Osteoblast (primary cell): Measurements from ENCODE around the gene TUBG1. TPM values are rescaled to one million over a fixed set of nuclear protein-coding genes. Genes with fewer than 3 reads are reported as not detected.

ENCODE experiments used
- DNase-seq: peaks from one replicate; pipeline ENCODE4 v3.0.0; 2011; ENCODE audit warnings: low spot score, mixed read lengths; ENCODE audit not compliant: insufficient read length; ENCODE audit errors: missing footprints
- H2AFZ ChIP-seq: 2 replicates; pipeline ENCODE4 v1.6.0; 2011; ENCODE audit warnings: mild to moderate bottlenecking, low read length
- H3K27ac ChIP-seq: 2 replicates; pipeline ENCODE4 v1.5.1; 2011; ENCODE audit warnings: mild to moderate bottlenecking, low read depth, low read length, moderate library complexity
- H3K27me3 ChIP-seq: 2 replicates; pipeline ENCODE4 v1.6.0; 2012; ENCODE audit warnings: mild to moderate bottlenecking, control low read depth, inconsistent platforms, low read length, moderate library complexity; ENCODE audit not compliant: insufficient read depth
- H3K36me3 ChIP-seq: 2 replicates; pipeline ENCODE4 v1.5.1; 2011; ENCODE audit warnings: mild to moderate bottlenecking, low read length, control low read depth, moderate library complexity; ENCODE audit not compliant: insufficient read depth
- H3K4me1 ChIP-seq: 2 replicates; pipeline ENCODE4 v1.5.1; 2011; ENCODE audit warnings: mild to moderate bottlenecking, low read length, control low read depth, moderate library complexity; ENCODE audit not compliant: insufficient read depth
- H3K4me2 ChIP-seq: 2 replicates; pipeline ENCODE4 v1.6.0; 2011; ENCODE audit warnings: mild to moderate bottlenecking, low read length; ENCODE audit not compliant: insufficient read depth
- H3K4me3 ChIP-seq: fragments of 200-600 bp; sonication (generic); 3 replicates; pipeline ENCODE4 v1.5.1; 2012; ENCODE audit warnings: mild to moderate bottlenecking, low read length, inconsistent platforms; ENCODE audit not compliant: insufficient read depth
- H3K79me2 ChIP-seq: 2 replicates; pipeline ENCODE4 v1.6.0; 2012; ENCODE audit warnings: mild to moderate bottlenecking, low read length, control low read depth, inconsistent platforms; ENCODE audit not compliant: insufficient read depth
- H3K9me3 ChIP-seq: 2 replicates; pipeline ENCODE4 v1.5.1; 2011; ENCODE audit warnings: low read depth, low read length, control low read depth
- H4K20me1 ChIP-seq: 2 replicates; pipeline ENCODE4 v1.6.0; 2012; ENCODE audit warnings: mild to moderate bottlenecking, low read length, control low read depth; ENCODE audit not compliant: insufficient read depth
- CTCF ChIP-seq: IDR thresholded peaks from 2 replicates; pipeline ENCODE4 v1.5.1; 2011; ENCODE audit warnings: mild to moderate bottlenecking, low read depth, low read length, moderate library complexity; ENCODE audit errors: extremely low read depth
- total RNA-seq: library from RNA; depleted of rRNA; stranded (reverse); fragments of >200 nt; gene quantifications from 2 replicates; pipeline ENCODE4 v1.2.3, GENCODE V29; 2012

Gene TUBG1
- total RNA-seq, 1 donor: 20.3 TPM

DNA sequence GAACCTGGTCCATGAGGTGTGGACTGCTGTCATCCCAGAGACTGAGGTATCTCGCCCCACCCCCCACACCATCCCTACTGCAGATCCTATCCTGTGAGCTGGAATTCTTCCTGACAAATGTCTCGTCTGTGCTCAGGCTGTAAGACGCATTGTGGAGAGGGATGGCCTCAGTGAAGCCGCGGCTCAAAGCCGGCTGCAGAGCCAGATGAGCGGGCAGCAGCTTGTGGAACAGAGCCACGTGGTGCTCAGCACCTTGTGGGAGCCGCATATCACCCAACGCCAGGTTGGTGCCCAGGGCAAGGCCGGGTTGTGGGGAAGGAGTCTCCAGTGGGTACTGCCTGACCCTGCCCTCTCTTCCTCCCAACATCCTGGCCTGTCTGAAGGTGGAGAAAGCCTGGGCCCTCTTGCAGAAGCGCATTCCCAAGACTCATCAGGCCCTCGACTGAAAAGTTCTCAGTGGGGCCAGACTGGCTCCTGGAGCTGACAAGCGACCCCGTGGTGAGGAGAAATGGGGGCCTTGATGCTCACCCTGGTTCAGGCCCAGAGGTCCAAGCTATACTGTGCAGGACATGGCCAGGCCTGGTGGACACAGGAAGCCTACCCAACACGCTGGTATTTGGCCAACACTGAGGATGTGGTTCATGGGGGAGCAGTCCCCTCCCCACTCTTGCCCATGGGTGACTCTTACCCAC, 43.8 kb upstream of the TUBG1 start:
- no peak for TF ChIP-seq CTCF
- Histone ChIP-seq H3K4me3 (no peak overlapping the region), H3K4me2 (no peak overlapping the region), H3K27me3 (no peaks in the 10 kb centered on the region), H3K9me3 (no peaks in the 10 kb centered on the region), H2AFZ (no peak overlapping the region), H3K4me1 (peaks cover 32% of the 10 kb centered on the region), H4K20me1 (peaks cover 9% of the 10 kb centered on the region), H3K27ac (no peak overlapping the region), H3K36me3 (peaks cover 54% of the 10 kb centered on the region), H3K79me2 (peaks cover 72% of the 10 kb centered on the region)
- DNase-seq: peak; percentile 52

DNA sequence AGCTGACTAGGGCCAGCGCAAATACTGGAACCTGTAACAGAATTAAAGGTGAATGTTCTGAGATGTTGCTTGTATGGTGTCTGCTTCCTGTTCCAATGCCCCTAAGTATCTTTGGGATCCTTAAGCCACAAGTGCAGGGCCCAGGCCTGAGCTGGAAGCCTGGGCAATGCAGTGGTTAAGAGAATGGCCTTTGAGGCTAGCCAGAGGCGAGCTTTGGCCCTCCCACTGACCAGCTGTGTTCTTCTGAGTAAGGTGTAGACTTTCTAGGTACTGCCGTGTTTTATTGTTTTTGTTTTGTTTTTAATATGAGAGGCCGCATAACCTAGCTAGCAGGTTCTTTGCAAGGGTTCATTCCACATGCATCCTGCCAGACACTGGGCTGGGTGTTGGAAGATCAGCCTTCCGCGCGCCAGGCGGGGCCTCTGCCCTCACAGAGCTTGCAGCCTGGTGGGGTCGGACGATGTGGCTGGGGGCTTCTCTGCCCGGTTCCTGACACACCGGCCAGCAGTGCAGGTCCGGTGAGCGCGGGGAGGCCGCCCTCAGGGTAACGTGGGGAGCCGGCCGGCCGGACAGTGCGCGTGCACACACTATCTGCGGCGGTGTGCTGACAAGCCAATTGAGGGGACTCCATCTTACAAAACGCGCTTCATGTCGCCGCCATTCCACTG, 43.1 kb upstream of the TUBG1 start:
- H3K27me3 ChIP-seq: no peaks in the 10 kb centered on the region
- peak overlapping the region; percentile 89 for H3K4me3 ChIP-seq
- H3K4me2 ChIP-seq: peak overlapping the region; percentile 99
- H4K20me1 ChIP-seq: peaks cover 9% of the 10 kb centered on the region
- H3K36me3 ChIP-seq: peaks cover 58% of the 10 kb centered on the region
- peaks cover 73% of the 10 kb centered on the region for H3K79me2 ChIP-seq
- TF ChIP-seq CTCF: no peak
- H3K9me3 ChIP-seq: no peaks in the 10 kb centered on the region
- H3K27ac ChIP-seq: peak overlapping the region; percentile 82
- no peak for DNase-seq
- peak overlapping the region; percentile 86 for H2AFZ ChIP-seq
- peaks cover 30% of the 10 kb centered on the region for H3K4me1 ChIP-seq

DNA sequence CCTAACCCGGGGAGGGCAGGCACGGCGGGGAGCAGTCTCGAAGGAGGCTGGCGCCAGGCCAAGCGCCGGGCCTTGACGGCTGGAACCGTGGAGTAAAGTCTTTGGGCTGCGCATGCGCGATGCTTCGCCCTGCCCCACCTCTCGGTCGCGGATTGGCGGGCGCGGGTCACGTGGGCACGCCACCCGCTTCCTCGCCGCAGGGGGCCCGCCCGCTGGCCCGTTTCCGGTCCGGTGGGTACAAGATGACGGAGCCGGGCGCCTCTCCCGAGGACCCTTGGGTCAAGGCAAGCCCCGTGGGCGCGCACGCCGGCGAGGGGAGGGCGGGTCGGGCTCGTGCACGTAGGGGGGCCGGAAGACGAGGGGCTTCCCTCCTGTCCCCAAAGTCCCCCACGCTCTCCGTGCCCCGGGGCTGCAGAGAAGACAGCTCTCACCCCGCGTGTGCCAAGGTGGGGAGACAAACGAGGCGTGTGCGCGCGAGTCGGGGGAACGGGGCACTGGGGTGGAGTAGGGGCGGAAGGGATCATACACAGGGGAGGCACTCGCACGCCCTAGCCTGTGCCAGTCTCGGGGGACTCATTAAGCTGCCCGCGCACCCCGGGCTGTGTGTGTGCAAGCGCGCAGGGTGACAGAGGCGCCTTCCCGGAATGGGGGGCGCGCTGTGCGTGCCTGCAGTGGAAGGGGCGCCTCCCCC, 42.5 kb upstream of the TUBG1 start, which contains the start of gene MLX:
TSS of gene MLX (plus strand) at position 218 of the 691 bp plus-strand sequence. CDS start at position 243, 25 bp downstream.
- no peaks in the 10 kb centered on the region for H3K27me3 ChIP-seq
- peaks cover 65% of the 10 kb centered on the region for H3K36me3 ChIP-seq
- peaks cover 75% of the 10 kb centered on the region for H3K79me2 ChIP-seq
- H3K9me3 ChIP-seq: no peaks in the 10 kb centered on the region
- TF ChIP-seq CTCF: no peak
- peaks cover 13% of the 10 kb centered on the region for H4K20me1 ChIP-seq
- peaks cover 25% of the 10 kb centered on the region for H3K4me1 ChIP-seq
- H3K27ac ChIP-seq: peak within 1 kb of the TSS; percentile 82
- peak within 1 kb of the TSS; percentile 86 for H2AFZ ChIP-seq
- H3K4me2 ChIP-seq: peak within 1 kb of the TSS; percentile 99
- peak within 1 kb of the TSS; percentile 89 for H3K4me3 ChIP-seq
- DNase-seq: peak; percentile 100
